ENCODE results near the gene ZNF442.
"Not testable (repeated sequence)": the region's sequence is repeated elsewhere in the genome, so short reads cannot be mapped to it uniquely, and the experiment has no call there.

ZNF442 gene

DNA sequence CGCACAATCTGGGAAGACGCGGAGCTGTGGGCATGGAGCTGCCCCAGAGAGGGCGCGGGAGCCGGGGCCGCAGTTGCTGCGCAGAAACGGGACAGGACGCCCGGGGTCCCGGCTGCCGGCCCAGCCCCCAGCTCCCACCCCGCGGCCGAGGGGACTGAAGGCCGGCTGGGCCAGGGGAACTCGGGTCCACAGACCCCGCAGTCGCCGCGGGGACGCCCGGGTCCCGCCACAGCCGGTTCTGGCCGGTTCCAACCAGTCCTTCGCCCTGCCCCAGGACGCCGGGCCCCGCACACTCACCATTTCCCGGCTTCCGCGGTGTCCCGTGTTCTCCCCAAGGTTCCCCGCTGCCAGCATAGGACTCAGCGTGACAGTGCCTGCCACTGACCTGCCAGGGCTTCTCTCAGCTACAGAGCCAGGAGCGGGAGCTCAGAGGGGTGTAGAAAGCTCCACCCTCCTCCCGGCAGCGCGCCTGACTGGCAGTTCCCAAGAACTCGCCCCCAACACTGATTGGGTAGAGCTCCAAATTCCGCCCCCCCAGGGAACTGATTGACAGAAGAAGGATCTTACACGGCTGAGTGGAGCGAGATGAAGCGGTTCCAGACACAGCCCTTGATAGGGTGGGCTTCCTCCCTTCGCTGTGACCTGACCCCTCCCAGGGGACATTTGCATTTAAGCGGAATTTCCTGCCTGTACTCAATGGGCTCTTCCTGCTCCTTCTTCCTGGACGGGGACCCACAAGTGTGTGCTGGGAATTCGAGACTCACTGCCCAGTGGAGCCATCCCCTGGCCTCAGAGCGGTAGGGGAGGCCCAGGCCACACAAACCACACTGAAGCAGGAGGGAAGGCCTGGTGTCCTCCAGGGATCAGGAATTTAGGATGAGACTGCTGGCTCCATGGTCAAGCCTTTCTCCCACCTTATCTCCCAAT lies at the start of gene ZNF442:
Gene ZNF442 (minus strand): TSS at position 448 of the 927 bp plus-strand sequence. CDS start 2,052 bp downstream, outside the sequence.
- DNase-seq (ENCODE audit: low read depth): peak; percentile 77

- DNase-seq (ENCODE audit: low read depth): no peak
These were observed 46.4 kb upstream of the ZNF442 start for GRCh38 chr19:12411893-12412292.

DNA sequence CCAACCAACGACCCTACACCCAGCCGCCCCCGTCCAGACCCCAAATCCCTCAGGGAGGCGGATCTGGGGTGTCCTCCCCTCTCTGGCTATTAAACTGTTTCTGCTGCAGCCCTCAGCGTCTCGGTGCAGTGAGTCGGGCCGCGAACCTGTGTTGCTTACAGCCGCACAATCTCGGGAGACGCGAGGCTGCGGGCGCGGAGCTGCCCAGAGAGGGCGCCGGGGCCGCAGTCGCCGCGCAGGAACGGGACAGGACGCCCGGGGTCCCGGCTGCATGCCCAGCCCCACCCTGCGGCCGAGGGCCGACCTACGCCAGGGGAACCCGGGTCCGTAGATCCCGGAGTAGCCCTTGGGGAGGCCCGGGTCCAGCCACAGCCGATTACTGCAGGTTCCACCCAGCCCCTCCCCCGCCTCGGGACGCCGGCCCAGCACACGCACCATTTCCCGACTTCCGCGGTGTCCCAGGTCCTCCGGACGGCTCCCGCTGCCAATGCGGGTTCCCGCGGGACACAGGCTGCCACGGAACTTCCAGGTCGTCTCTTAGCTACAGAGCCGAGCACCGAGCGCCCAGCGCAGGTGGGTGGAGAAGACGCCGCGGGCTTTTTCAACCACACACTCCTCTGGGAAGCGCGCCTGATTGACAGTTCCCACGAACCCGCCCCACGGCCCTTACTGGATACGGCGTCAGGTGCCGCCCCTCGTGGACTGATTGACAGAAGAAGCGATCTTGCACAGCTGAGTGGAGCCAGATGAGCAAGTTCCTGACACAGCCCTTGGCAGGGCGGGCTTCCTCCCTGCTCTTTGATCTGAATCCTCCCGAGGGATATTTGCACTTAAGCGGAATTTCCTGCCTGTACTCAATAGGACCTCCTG lies 35.4 kb upstream of the ZNF442 start, which contains the start of gene ZNF799:
Gene ZNF799 (minus strand): TSS at position 639 of the 870 bp plus-strand sequence. CDS start 201 bp downstream, at position 438.
- DNase-seq (ENCODE audit: low read depth): peak; percentile 80

DNA sequence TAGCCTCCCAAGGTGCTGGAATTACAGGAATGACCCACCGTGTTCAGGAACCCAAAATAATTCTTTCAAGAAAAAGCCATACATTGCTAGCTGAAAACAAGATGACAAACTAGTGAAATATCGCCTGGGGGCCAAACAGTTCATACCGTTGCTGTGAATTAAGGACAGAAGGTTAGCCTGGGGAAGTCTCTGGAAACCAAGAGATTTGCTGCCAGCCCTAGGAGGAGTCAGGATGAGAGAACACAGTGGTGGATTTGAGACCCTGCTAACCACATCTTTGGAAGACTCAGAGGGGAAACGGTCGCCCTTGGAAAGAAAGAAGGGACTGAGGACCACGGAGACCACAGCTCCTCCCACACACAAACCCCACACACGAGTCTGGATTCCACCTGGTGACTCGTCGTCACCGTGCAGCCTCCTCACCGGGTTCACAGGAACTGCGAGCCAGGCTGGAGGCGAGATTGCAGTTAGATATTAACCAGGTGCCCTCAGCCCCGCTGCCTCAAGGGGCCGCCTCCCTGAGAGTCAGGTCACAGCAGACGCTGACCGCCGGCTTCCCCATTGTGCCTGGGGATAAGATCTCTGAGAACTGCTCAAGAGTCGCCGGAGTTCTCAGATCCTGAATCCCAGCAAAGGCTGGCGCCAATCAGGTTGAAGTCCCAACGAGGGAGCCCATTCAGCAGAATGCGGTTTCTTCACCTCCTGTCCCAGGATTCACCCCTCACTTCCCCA lies 34.6 kb upstream of the ZNF442 start:
- DNase-seq (ENCODE audit: low read depth): peak; percentile 0

DNA sequence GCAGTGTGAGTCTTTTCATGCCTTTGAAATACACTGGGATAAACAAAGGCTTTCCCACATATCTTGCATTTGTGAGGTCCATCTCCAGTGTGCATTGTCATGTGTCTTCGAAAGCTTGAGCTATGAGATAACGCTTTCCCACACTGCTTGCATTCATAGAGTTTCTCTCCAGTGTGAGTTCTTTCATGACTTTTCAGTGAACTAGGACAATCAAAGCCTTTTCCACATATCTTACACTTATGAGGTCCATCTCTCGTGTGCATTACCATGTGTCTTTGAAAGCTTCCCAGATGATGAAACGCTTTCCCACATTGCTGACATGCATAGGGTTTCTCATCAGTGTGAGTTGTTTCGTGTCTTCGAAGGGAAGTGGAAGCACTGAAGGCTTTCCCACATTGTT lies 25.7 kb upstream of the ZNF442 start:
- not testable (repeated sequence) for DNase-seq (ENCODE audit: low read depth)

GRCh38 chr19:12386365-12386764 lies 20.9 kb upstream of the ZNF442 start:
- DNase-seq (ENCODE audit: low read depth): not testable (repeated sequence)

GRCh38 chr19:12380444-12380737 lies 14.9 kb upstream of the ZNF442 start:
- no peak for DNase-seq (ENCODE audit: low read depth)

GRCh38 chr19:12379732-12380443 lies 14.4 kb upstream of the ZNF442 start:
- DNase-seq (ENCODE audit: low read depth): no peak

- no peak for DNase-seq (ENCODE audit: low read depth)
These were observed 8.5 kb upstream of the ZNF442 start for GRCh38 chr19:12374026-12374425.

DNA sequence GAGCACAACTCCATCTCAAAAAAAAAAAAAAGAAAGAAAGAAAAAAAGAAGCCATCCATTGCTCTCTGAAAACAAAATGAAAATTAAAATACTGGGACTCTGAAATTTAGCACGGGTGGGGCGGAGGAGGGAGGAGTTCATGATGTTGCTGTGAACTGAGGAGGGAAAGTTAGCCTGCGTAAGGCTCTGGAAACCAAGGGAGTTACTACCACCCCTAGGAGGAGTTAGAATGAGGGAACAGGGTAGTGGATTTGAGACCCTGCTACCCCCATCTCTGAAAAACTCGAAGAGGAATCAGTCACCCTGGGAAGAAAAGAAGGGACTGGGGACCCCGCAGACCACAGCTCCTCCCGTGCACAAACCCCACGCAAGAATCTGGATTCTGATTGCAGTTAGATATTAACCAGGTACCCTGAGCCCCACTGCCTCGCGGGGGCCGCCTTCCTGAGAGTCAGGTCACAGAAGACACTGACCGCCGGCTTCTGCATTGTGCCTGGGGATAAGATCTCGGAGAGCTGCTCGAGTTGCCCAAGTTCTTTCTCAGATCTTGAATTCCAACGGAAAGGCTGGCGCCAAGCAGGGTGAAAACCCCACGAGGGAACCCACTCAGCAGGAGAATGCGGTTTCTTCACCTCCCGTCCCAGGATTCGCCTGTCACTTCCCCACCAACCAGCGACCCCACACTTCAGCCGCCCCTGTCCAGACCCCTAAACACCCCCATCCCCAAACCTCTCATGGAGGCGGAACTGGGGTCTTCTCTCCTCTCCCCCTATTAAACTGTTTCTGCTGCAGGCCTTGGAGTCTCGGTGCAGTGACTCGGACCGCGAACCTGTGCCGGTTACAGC lies 870 bp downstream of the ZNF442 start:
- no peak for DNase-seq (ENCODE audit: low read depth)

DNA sequence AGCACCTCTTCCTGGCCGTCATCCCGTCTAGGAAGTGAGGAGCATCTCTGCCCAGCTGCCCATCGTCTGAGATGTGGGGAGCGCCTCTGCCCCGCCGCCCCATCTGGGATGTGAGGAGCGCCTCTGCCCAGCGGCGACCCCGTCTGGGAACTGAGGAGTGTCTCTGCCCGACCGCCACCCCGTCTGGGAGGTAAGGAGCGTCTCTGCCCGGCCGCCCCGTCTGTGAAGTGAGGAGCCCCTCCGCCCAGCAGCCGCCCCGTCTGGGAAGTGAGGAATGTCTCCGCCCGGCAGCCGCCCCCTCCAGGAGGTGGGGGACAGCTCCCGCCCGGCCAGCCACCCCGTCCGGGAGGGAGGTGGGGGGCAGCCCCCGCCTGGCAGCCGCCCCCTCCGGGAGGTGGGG lies 3.2 kb downstream of the ZNF442 start:
- DNase-seq (ENCODE audit: low read depth): not testable (repeated sequence)

DNA sequence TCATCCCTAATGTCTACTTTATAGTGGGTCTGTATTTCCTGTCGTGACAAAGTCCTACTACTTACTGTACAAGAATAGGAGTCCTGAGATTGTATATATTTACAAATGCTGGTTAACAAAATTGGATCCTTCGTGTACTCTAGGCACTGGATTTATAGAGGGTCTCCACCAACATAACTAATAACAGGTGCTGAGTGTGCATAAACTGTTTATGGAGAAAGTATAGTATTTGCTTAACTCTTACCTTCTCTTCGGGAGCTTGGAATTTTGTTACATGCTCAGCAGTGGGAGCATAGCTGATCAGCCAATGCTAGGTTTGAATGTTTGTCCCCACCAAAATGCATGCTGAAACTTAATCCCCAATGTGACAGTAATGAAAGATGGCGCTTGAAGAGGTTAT lies 12.1 kb downstream of the ZNF442 start:
- DNase-seq (ENCODE audit: low read depth): no peak

- DNase-seq (ENCODE audit: low read depth): no peak
These were observed 14.6 kb downstream of the ZNF442 start for GRCh38 chr19:12350890-12351197.

GRCh38 chr19:12350185-12350889 lies 15.1 kb downstream of the ZNF442 start:
- DNase-seq (ENCODE audit: low read depth): no peak

DNA sequence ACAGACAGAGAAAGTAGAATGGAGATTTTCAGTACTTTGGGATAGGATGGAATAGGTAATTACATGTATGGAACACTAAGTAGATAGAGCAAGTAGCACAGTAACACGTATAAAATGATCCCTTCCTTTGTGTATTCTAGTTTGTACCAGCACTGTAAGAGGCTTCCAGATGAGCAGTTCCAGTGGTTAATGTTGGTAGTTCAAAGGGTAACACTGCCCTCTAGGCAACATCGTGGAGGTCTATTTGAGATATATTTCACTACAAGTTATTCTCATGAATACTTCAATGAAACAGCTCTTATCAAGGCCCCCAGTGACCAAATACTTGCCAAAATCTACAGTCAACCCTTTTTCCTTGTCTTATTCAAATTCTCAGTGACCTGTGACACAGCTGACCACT lies 18.6 kb downstream of the ZNF442 start:
- no peak for DNase-seq (ENCODE audit: low read depth)

GRCh38 chr19:12345197-12345596 lies 20.3 kb downstream of the ZNF442 start:
- no peak for DNase-seq (ENCODE audit: low read depth)

GRCh38 chr19:12333162-12334159 lies 32.0 kb downstream of the ZNF442 start, which contains the start of gene ZNF563:
Gene ZNF563 (minus strand): TSS chr19:12333633. CDS start chr19:12333482, 151 bp downstream.
- peak; percentile 75 for DNase-seq (ENCODE audit: low read depth)

GRCh38 chr19:12331211-12331941 lies 34.1 kb downstream of the ZNF442 start:
- DNase-seq (ENCODE audit: low read depth): no peak

Data from HS-5 (cell line).